GM19463 (cell line): ENCODE measurements around the gene UGT1A7.

Experiments
- ATAC-seq: cut with Tn5 transposase; IDR thresholded peaks from one replicate; pipeline ENCODE4 v1.9.1; 2021; ENCODE audit warnings: mild to moderate bottlenecking, moderate library complexity; ENCODE audit not compliant: unreplicated experiment

UGT1A7 gene

DNA sequence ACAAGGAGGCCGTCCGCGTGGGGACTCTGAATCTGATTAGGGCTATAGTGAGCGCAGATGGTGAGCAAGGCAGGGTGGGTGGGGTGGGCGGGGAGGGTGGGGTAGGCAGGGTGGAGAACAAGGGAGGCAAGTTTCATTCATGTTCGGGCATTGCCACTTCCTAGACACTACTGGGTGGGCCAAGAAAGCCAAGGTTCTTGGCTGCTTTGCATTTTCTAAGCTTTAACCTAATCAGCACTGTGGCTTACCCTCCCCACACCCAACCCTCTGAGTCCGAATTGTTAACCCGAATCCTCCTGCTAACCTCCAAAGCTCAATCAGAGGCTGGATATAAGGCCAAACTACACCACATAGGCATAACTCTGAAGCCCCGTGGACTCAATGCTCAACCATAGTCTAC is 114.6 kb downstream of the UGT1A7 start:
- ATAC-seq: no peak

DNA sequence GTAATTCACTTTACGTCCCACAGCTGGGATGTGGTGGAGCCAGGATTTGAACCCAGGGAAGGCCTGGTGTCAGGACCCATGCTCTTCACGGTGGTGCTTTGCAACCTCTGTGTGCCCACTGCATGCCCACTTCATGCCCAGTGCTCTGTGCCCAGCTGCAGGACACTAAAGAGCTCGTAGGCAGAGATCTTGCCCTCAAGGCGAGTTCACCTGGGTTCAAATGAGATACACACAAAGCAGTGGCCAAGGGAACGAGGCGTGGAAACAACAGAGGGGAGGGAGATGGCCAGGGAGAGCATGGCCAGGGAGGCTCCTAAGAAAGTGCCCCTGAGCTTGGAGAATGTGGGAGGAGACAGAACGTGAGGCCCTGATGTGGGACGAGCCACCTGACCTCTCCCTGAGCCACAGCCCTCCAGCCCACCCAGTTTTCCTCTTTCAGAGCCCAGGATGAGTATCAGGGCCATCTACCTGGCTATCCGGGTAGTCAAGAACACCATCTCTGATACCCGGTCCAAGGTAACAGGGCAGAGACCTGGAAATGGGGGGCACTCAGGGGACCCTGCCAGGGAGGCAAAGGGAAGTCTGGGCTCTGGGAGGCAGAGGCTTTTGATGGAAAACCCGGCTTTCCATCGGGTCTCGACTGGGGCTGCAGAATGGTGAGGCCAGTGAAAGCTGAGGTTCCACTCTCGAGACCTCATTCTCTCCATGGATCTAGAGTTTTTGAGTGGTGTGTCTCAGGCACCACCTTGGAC is 116.8 kb downstream of the UGT1A7 start:
- ATAC-seq: no peak

DNA sequence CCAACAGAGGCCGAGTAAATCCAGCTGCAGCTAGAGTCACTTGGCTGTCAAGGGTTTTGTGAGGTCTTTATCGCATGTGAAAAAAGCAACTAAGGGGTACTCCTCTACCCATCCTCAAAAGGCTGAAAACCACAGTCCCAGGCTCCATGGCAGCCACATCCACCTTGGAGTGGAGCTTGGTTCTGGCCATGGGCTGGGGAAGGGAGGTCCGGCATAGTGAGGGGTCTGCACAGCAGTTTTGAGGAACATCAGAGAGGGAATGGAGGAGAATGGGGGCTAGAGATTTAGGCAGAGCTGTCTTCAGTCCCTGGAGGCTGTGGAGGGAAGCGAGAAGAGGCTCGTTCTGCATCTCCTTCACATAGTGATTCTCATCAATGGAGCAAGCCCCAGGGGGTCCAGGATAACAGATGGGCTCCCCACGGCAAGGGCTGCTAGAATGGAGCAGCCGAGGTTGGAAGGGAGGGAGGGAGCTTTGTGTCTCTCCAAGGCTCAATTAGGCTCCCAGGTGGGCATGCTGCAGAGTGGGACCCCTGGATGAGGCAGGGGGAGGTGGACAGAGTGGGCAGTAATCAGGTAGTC is 117.5 kb downstream of the UGT1A7 start:
- no peak for ATAC-seq

DNA sequence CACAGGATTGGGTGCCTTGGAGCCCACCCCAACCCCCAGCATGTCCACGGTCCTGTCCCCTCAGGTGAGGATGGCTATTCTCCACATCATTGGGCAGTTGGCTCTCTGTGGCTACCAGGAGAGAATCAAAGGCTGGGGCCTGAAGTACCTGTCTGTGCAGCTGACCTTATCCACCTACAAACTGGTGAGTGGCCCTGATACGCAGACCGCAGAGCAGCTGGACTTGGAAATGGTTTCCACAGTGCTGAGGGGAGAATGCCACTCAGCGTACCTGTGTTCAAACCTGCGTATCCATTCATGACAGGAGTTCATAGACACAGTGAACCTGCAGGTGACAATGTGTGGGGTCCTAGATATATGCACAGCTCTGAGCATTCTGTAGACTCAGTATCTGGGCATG is 118.0 kb downstream of the UGT1A7 start:
- no peak for ATAC-seq

DNA sequence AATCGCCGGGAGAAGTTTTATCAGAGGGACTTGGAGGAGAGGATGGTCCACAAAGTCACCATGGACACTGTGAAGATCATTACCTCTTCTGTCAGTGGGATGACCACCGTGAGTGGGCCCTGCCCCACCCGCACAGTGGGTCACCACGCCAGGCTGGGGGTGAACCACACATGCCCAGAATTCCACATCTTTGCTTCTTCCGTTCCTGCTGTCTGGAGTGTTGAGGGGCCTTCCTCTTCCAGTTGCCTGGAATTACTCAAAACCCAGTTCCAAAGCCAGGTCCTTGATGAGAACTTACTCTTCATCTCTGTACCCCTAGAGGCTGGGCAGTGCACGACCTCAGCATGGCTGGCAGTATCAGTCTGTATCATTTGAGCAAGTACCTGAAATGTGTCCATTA is 118.5 kb downstream of the UGT1A7 start:
- ATAC-seq: no peak

DNA sequence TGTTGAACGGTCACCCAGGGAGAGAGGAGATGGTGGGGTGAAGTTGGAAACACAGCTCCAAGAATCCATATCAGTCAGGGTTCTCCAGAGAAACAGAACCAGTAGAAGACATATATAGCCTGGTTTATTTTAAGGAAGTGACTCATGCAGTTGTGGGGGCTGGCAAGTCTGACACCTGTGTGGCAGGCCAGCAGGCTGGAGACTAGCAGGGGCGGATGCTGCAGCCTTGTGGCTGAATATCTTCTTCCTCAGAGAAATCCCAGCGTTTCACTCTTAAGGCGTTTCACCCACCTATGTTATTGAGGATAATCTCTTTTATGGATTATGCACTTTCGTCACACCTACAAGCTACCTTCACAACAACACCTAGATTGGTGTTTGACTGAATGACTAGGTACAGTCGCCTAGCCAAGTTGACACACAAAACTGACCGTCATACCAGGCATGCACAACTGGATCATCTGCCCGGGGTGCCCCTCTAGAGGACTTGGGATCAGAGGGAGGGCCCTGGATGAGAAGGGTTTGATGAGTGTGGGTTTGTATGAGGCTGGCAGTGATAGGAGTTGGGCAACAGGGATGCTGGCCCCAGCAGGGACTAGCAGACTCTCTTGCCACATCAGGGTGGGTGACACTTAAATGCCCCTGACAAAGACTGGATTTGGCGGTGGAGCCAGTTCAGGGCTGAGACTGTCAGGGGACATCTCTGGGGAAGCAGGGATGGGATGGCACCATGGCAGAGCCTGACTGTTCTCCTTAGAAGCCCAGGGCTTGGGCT is 119.8 kb downstream of the UGT1A7 start:
- ATAC-seq: no peak

DNA sequence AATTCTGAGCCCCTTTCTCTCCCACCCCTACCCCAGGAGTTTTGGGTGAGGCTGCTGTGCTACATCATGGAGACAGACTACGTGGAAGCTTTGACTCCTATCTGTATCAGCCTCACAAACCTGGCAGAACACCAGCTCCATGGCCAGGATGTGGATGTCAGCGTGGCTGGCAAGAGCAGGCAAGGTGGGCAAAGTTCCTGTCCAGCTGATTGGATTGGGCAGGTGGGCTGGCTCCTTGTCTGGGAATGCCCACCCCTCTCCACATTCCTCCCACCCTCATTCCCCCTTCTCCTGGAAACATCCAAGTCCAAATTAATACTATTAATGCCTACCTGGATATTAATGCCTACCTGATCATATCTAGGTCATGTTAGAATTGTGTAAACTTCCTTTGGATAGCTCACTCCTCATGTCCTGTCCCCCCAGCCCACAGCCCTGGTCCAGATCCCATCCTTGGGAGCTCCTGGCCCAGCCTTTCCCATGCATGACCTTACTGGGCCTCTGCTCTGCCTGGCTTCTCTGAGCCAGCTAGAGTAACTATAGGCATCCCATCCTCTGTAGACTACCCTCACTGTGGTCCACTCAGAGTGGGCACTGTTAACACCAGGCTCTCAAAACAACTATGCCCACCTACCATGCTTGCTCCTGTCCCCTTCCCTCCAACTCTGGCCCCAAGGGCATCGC is 120.6 kb downstream of the UGT1A7 start:
- no peak for ATAC-seq

DNA sequence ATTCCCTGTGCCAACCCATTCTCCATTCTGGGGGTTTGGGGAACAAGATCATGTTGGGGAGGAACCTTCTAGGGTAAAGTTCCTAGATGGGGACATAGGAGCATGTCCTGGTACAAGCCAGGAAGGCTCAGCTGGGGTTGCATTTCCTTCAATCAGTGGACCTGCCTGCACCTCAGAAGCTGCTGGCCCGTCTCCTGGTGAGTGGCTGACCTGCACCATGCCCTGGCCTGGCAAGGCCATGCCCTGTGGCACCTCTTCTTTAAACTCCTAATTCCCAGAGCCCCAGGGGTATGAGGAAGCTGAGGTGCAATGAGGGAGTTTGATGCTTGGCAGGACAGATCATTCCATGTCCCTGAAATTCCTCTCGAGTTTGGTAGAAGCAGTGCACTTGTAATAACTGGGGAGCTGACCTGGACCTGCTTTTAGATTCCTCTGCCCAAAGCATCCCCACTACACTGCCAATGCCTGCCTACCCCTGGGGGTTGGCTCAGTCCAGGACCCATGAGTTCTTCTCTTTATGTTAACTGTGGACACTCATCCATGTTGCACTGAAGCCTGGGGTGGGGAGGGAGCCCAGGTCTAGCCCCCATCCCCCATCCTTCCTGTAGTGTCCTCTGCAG is 121.7 kb downstream of the UGT1A7 start:
- no peak for ATAC-seq

DNA sequence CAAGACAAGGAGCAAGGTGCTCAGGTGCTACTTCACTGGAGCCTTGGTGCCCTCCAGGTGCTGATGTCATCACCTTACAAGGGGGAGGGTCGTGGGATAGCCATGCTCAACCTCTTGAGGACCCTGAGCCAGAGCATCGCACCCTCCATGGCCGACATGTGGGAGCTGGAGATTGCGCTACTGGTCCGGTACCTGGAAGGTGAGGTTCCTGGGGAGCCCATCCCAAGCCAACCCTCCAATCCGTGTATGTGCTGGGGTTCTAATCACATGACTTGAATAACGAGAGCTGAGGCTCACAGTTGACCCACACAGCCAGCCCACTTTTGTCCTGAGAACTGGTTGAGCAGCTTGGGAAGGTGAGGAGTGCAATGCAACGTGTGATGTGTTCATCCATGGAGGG is 122.3 kb downstream of the UGT1A7 start:
- no peak for ATAC-seq

DNA sequence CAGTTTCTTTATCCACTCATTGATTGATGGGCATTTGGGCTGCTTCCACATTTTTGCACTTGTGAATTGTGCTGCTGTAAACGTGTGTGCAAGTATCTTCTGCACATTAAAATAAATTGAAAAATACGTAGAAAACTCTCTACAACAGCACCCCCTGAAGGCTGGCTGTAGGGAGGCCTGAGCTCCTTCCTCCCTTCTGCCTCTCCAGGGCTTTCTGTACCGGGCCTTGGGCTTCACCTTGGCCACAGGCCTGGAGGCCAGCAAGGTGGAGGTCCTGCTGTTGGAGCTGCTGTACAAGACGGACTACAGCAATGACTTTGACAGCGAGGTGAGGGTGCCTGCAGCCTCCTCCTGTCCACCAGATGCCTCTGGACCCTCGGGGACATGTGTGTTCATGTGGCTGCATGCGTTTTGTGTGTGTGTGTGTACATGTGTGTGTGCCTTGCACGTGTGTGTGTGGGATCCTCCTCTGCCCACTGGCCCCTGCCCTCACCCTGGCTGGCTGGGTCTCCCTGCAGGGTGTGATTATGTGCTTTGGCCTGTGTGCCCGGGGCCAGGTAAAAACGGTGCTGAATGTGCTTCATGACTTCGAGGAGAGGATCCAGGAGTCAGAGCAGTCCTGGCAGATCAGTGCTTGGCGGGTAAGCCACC is 125.6 kb downstream of the UGT1A7 start:
- ATAC-seq: no peak

DNA sequence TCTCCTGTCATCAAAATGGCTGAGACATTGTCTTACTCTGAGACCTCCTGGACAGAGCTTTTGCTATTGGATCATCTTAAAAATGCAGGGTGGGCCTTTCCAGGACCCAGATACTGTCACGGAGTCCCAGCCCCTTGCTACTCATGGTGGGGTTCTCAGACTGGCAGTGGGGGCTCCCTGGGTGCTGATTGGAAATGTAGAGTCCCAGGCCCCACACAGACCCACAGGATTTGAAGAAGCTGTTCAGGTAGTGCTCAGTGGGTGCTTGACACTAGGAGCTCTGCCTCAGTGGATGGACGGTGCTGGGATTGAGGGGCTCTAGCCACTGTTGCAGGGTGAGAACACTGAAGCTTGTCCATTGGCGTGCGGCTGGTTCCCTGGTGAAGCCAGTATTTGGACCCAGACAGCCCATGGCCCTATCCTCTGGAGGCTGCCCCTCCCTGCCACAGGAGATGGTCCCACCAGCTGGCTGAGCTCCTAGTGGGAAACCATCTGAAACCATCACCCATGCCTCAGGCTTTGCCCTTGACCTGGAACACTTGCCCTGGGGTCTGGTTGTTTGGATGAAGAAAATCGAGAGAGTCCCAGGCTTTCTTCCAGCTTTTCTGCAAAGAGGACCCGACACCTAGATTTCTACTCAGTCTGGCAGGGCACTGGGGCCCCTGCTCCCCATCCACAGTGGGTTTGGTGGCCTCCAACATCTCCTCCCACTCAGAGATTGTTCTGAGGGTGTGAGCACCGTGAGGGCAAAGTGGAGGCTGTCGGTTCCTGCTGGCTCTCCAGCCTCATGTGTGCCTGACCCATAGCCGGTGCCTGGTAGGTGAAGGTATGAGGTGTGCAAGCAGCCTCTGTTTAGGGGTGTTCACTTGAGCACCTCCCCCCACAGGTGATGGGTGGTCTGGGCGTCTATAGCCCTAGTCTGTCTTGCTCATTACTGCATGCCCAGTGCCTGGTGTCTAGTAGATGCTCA is 126.5 kb downstream of the UGT1A7 start:
- no peak for ATAC-seq

DNA sequence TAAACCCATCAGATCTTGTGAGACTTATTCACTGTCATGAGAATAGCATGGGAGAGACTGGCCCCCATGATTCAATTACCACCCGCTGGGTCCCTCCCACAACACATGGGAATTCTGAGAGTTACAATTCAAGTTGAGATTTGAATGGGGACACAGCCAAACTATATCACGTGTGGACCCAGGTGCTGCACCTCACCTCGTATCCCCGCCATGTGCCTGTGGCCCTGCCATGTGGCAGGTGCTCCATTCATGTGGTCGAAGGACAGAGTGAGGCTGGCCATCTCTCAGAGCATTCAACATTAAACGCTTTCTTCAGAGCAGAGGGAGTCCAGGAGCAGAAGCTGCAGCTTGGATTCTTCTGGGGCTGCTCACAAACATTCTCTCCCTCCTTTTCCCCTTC is 128.7 kb downstream of the UGT1A7 start:
- no peak for ATAC-seq

DNA sequence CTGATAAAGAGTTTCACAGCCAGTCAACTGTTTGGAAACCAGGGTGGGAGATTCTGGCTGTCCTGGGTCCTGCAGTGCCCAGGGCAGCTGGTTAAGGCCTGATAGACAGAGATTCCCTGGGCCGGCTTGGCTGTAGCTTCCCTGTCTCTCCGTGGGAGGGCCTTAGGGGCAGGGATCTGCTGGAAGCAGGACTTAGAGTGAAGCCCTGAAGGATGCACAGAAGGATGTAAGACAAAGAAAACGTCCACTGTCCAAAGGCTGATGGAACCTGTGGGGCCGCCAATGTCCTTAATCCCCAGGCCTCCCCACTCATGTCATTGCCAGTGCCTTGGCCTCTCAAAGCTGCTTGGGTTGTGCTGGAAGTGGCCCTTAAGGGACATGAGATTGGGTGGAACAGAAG is 129.4 kb downstream of the UGT1A7 start:
- ATAC-seq: no peak

DNA sequence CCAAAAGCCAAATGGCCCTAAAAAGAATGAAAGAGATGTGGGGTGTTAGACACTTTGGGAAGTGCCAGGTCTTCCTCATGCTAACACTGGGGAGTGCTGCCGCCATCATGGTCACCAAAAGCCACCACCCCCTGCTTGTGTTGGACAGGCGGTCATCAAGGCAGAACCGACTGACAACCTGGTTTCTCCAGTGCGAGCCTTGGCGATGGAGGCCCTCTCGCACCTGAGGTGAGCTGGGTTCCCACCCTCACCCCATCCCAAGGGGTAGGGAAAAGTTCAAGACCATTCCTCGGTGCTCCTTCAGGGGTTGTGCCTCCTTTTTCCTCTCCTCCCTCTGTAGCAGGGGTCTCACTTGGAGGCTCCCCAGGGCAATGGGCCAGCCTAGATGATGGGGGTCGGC is 130.0 kb downstream of the UGT1A7 start:
- ATAC-seq: no peak

DNA sequence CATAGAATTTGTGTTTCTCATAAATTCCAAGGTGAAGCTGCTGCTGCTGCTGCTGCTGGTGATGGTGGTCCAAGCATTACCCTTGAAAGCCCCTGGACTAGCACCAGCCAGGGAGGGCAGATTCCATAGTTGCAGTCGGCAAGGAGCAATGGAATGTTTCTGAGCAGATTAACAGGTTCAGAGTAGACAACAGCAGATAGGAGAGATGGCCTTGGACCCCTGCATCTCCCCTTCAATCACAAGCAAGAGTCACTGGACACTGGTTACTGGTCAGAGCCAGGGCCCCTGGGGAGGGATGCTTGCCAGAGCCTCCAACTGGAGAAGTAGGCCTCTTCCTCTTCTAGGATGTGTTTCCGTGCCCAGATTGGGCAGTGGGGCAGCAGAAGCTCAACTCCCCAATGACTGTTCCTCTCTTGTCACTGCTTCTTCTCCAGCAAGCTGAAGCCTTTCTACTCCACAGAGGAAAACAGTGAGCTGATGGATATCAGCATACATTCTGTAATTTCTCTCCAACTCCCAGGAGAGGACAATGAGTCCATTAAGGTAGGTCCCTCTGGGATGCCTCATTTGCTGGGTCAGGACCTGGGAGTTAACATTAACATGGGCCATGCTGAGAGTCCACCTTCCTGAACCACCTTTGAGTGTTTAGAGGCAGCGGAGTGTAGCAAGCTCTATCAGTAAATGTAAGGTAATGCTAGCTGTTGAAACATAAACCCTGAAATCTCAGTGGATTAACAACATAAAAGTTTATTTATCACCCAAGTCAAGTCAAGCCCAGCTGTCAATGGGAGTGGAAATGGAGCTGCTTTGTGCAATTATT is 131.7 kb downstream of the UGT1A7 start:
- no peak for ATAC-seq

DNA sequence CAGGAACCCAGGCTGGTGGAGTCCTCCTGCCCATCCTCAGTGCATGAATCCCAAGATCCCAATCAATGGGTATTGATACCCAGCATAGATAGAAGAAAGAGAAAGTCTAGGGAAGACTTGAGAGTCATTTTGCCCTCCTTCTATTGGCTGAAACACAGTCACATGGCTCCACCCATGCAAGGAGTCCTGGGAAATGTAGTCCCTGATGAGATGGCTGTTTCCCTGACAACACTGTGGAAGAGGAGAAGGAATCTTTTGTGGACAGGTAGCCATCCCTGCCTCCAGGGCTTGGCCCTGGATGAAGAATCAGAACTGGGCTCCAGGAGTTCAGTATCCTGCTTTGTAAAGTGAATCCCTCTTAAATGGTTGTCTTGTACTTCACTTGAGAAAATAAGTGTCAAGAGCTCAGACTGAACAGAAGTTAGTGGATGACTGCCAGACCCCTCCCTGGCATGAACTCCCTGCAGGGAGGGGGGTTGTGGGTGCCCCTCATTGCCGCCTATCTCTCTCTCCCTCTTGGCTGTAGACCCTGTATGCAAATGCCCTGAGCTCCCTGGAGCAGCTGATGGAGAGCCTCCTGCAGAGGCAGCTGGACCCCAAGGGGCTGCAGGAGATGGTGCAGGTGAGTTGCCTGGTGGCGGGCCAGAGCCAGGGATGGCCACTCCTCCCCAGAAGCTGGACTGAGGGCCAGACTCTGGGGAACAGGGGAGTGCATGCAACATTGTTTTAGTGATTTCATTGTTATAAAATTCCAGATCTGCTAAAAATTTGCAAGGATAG is 132.5 kb downstream of the UGT1A7 start:
- ATAC-seq: no peak

DNA sequence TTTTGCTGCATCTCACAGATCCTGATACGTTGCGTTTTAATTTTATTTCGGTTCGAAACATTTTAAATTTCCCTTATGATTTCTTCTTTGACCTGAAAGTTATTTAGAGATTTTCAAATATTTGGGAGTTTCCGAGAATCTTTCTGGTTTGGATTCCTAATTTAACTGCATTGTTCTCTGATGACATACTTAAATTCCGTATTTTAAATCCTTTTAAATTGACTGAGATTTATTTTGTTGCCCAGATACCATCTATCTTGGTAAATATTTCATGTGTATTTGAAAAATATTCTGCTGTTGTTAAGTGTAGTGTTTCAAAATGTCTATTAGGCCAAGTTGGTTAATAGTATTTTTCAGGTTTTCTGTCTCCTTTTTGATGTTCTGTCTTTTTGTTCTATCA is 134.2 kb downstream of the UGT1A7 start:
- ATAC-seq: no peak

DNA sequence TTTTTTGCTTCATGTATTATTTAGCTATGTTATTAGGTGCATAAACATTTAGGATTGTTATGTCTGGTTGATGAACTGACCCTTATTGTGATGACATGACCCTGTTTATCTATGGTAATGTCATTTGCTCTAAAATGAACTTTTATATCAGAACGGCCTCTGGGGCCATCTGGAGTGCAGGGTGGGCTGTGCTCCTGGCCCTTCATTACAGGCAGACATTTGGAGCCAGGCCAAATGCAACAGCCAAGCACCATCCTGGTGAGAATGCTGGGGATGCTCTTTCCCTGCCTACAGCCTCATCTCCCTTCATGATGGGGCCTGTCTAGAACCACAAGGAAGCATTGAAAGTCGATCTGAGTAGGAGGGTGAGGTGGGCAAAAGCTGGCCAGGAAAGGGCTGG is 134.6 kb downstream of the UGT1A7 start:
- no peak for ATAC-seq
